CD4-positive, alpha-beta T cell (primary cell): Measurements from ENCODE around the gene VAMP4. TPM values are rescaled to one million over a fixed set of nuclear protein-coding genes. Genes with fewer than 3 reads are reported as not detected.

Experiments
- ATAC-seq: fragments of 200-7000 bp; cut with Tn5 transposase; one replicate; pipeline ENCODE4 v1.10.0; 2022; ENCODE audit warnings: mild to moderate bottlenecking; ENCODE audit not compliant: poor library complexity
- CTCF ChIA-PET: fragments of 350-600 bp; sonication (Branson Sonifier 250); formaldehyde crosslinking; loops from one replicate; lab custom pipeline; 2021; ENCODE audit warnings: antibody characterized with exemption, inconsistent platforms; lab: Charles Lee
- POLR2A ChIA-PET: fragments of 350-600 bp; sonication (Branson Sonifier 250); formaldehyde crosslinking; loops from one replicate; lab custom pipeline; 2021; ENCODE audit warnings: antibody characterized with exemption, inconsistent platforms; lab: Charles Lee
- DNase-seq, 14 experiments: peaks; one replicate each; pipeline ENCODE4 v3.0.0-alpha.2; 2013 to 2020; ENCODE audit warnings: mixed read lengths in 2 of 14
- H3K27ac ChIP-seq, 2 donors: one replicate each; pipeline versions ENCODE4 v1.5.1 to v1.7.0; 2013; ENCODE audit warnings: low read length in 2 of 2, low read depth in 1 of 2, mild to moderate bottlenecking in 1 of 2
- H3K27me3 ChIP-seq, 2 experiments: 1 replicate in 1 of 2; 2 replicates in 1 of 2; pipeline versions ENCODE4 v1.6.1 to v1.7.0; 2013; ENCODE audit warnings: low read length in 2 of 2, control low read depth in 1 of 2, mild to moderate bottlenecking in 1 of 2, moderate library complexity in 1 of 2; ENCODE audit not compliant: insufficient read depth in 2 of 2, control insufficient read depth in 1 of 2
- H3K36me3 ChIP-seq: one replicate; pipeline ENCODE4 v1.6.1; 2013; ENCODE audit warnings: low read length, control low read depth; ENCODE audit not compliant: insufficient read depth
- H3K4me1 ChIP-seq: one replicate; pipeline ENCODE4 v1.6.1; 2013; ENCODE audit warnings: low read length, control low read depth; ENCODE audit not compliant: insufficient read depth
- H3K4me3 ChIP-seq: one replicate; pipeline ENCODE4 v1.5.1; 2013; ENCODE audit warnings: mild to moderate bottlenecking, low read length, moderate library complexity
- H3K9me3 ChIP-seq, 2 experiments: 1 replicate in 1 of 2; 2 replicates in 1 of 2; pipeline versions ENCODE4 v1.6.1 to v1.7.0; 2013; ENCODE audit warnings: low read length in 2 of 2, mild to moderate bottlenecking in 2 of 2, control low read depth in 1 of 2, moderate library complexity in 1 of 2; ENCODE audit not compliant: control insufficient read depth in 1 of 2, insufficient read depth in 1 of 2
- H3K27ac Mint-ChIP-seq: one replicate; pipeline ENCODE4 v1.8.0; 2020; ENCODE audit warnings: mixed read lengths
- H3K27me3 Mint-ChIP-seq: one replicate; pipeline ENCODE4 v1.8.0; 2021; ENCODE audit warnings: mixed read lengths
- H3K36me3 Mint-ChIP-seq: one replicate; pipeline ENCODE4 v1.8.0; 2021; ENCODE audit warnings: low read depth, mixed read lengths
- H3K4me1 Mint-ChIP-seq: one replicate; pipeline ENCODE4 v1.8.0; 2021; ENCODE audit warnings: low read depth, mixed read lengths
- H3K4me3 Mint-ChIP-seq: one replicate; pipeline ENCODE4 v1.8.0; 2020; ENCODE audit warnings: mild to moderate bottlenecking, mixed read lengths
- H3K9me3 Mint-ChIP-seq: one replicate; pipeline ENCODE4 v1.8.0; 2020; ENCODE audit warnings: mixed read lengths
- CTCF ChIP-seq: fragments of 200-600 bp; IDR thresholded peaks from one replicate; pipeline ENCODE4 v1.8.0; 2022; ENCODE audit warnings: antibody characterized with exemption, mild to moderate bottlenecking
- intact Hi-C, 2 experiments: fragments of 100-400 bp; cut with DNase I in 1 of 2; cut with micrococcal nuclease in 1 of 2; formaldehyde crosslinking; loops; one replicate each; pipeline versions ENCODE4 v1.15.1 to v1.9.0; 2023 to 2025; cut with DNase I, micrococcal nuclease
- total RNA-seq, 174 experiments: library from RNA in 2 of 174; stranded (reverse) in 2 of 174; gene quantifications; one replicate each; pipeline ENCODE4 v1.2.3 and lab custom pipeline; 2021 to 2026

The VAMP4 gene
- total RNA-seq, 2 experiments from 2014 or later = 8.1 to 12.1 TPM

GRCh38 chr1:171758011-171758410 is 16.1 kb upstream of the VAMP4 start:
- Histone ChIP-seq H3K4me3 (no peak overlapping the region), H3K27ac (no peak overlapping the region), H3K36me3 (no peaks in the 10 kb centered on the region), H3K9me3 (no peaks in the 10 kb centered on the region), H3K4me1 (no peaks in the 10 kb centered on the region), H3K27me3 (no peaks in the 10 kb centered on the region)
- intact Hi-C loops = no loop called here
- no peaks in the 10 kb centered on the region for H3K4me1 Mint-ChIP-seq
- TF ChIP-seq CTCF = no peak
- ATAC-seq (no peak), DNase-seq (no peak)
- peaks cover 27% of the 10 kb centered on the region for H3K27me3 Mint-ChIP-seq
- CTCF ChIA-PET = no interaction called here
- no peaks in the 10 kb centered on the region for H3K36me3 Mint-ChIP-seq
- no peaks in the 10 kb centered on the region for H3K9me3 Mint-ChIP-seq
- H3K27ac Mint-ChIP-seq = no peak overlapping the region
- no peak overlapping the region for H3K4me3 Mint-ChIP-seq
- POLR2A ChIA-PET = no interaction called here

- DNase-seq (no peak), ATAC-seq (no peak)
- Mint-ChIP-seq H3K27me3 (peaks cover 19% of the 10 kb centered on the region), H3K27ac (no peak overlapping the region), H3K9me3 (no peaks in the 10 kb centered on the region), H3K4me1 (no peaks in the 10 kb centered on the region), H3K36me3 (no peaks in the 10 kb centered on the region), H3K4me3 (no peak overlapping the region)
- intact Hi-C loops = no loop called here
- Histone ChIP-seq H3K4me1 (no peaks in the 10 kb centered on the region), H3K27me3 (no peaks in the 10 kb centered on the region), H3K36me3 (no peaks in the 10 kb centered on the region), H3K4me3 (no peak overlapping the region), H3K9me3 (no peaks in the 10 kb centered on the region), H3K27ac (no peak overlapping the region)
- ChIA-PET CTCF (no interaction called here), POLR2A (no interaction called here)
- TF ChIP-seq CTCF = no peak
Measured at GRCh38 chr1:171756856-171757255, 15.0 kb upstream of the VAMP4 start.

GRCh38 chr1:171754971-171755370 is 13.1 kb upstream of the VAMP4 start:
- no peak for DNase-seq
- no peak for ATAC-seq
- Mint-ChIP-seq H3K4me1 (no peaks in the 10 kb centered on the region), H3K27me3 (peaks cover 19% of the 10 kb centered on the region), H3K36me3 (no peaks in the 10 kb centered on the region), H3K27ac (no peak overlapping the region), H3K9me3 (no peaks in the 10 kb centered on the region), H3K4me3 (no peak overlapping the region)
- H3K36me3 ChIP-seq = no peaks in the 10 kb centered on the region
- H3K27me3 ChIP-seq = no peaks in the 10 kb centered on the region
- H3K4me1 ChIP-seq = no peaks in the 10 kb centered on the region
- ChIA-PET CTCF (no interaction called here), POLR2A (no interaction called here)
- TF ChIP-seq CTCF = no peak
- H3K4me3 ChIP-seq = no peak overlapping the region
- H3K27ac ChIP-seq = no peak overlapping the region
- intact Hi-C loops = no loop called here
- no peaks in the 10 kb centered on the region for H3K9me3 ChIP-seq
